HEK293 (cell line): ENCODE data around the gene MGMT.

Experiments
- CTCF ChIA-PET: fragments of 350-600 bp; formaldehyde crosslinking; extraction: SDS; loops from one replicate; lab custom pipeline; 2021; ENCODE audit warnings: antibody characterized with exemption; lab: Yijun Ruan, JAX
- POLR2A ChIA-PET: fragments of 300-600 bp; formaldehyde crosslinking; extraction: SDS; loops from one replicate; lab custom pipeline; 2020; ENCODE audit warnings: antibody characterized with exemption, inconsistent platforms; lab: Yijun Ruan, JAX
- H3K27ac ChIP-seq: fragments of 200-500 bp; sonication (Bioruptor generic); 2 replicates; pipeline ENCODE4 v1.5.1; 2014; ENCODE audit warnings: low read depth, low read length, control low read depth, inconsistent platforms; ENCODE audit errors: extremely low read depth
- H3K36me3 ChIP-seq, 2 experiments: fragments of 200-500 bp in 1 of 2; sonication (Bioruptor generic) in 1 of 2; 1 replicate in 1 of 2; 2 replicates in 1 of 2; pipeline ENCODE4 v1.5.1; 2014 to 2017; ENCODE audit warnings: inconsistent platforms in 2 of 2, low read length in 2 of 2; ENCODE audit not compliant: control insufficient read depth in 2 of 2, insufficient read depth in 1 of 2
- H3K4me1 ChIP-seq: fragments of 200-500 bp; sonication (Bioruptor generic); 2 replicates; pipeline ENCODE4 v1.5.1; 2014; ENCODE audit warnings: mild to moderate bottlenecking, low read length, inconsistent platforms; ENCODE audit not compliant: control insufficient read depth, insufficient read depth
- H3K4me3 ChIP-seq: 2 replicates; pipeline ENCODE4 v1.5.1; 2011; ENCODE audit warnings: low read depth, mild to moderate bottlenecking, control low read depth, low read length, moderate library complexity
- H3K9me3 ChIP-seq: fragments of 200-500 bp; sonication (Bioruptor generic); 2 replicates; pipeline ENCODE4 v1.5.1; 2014; ENCODE audit warnings: low read depth, low read length, inconsistent platforms; ENCODE audit not compliant: control insufficient read depth, insufficient read depth
- ATF2 ChIP-seq: fragments of 450-650 bp; formaldehyde crosslinking; IDR thresholded peaks from 2 replicates; pipeline ENCODE4 v1.5.1; 2016; ENCODE audit warnings: missing biosample characterization, missing genetic modification characterization, low read depth
- EGR2 ChIP-seq: fragments of 450-650 bp; formaldehyde crosslinking; IDR thresholded peaks from 2 replicates; pipeline ENCODE4 v1.5.1; 2016; ENCODE audit warnings: low read depth, missing biosample characterization, missing genetic modification characterization
- GLI2 ChIP-seq: fragments of 450-650 bp; formaldehyde crosslinking; IDR thresholded peaks from 2 replicates; pipeline ENCODE4; 2017; ENCODE audit warnings: missing biosample characterization, missing genetic modification characterization, low read depth, borderline replicate concordance
- GLI4 ChIP-seq: fragments of 450-650 bp; formaldehyde crosslinking; IDR thresholded peaks from 2 replicates; pipeline ENCODE4 v1.5.1; 2016; ENCODE audit warnings: missing biosample characterization, missing genetic modification characterization
- HOXA7 ChIP-seq: sonication (generic); formaldehyde crosslinking; IDR thresholded peaks from 2 replicates; pipeline ENCODE4 v1.8.1; 2022; ENCODE audit warnings: missing genetic modification reagents, borderline replicate concordance
- HOXC10 ChIP-seq: sonication (generic); formaldehyde crosslinking; IDR thresholded peaks from 2 replicates; pipeline ENCODE4 v1.8.1; 2023; ENCODE audit warnings: mild to moderate bottlenecking, missing genetic modification reagents
- OSR2 ChIP-seq: fragments of 450-650 bp; formaldehyde crosslinking; IDR thresholded peaks from 2 replicates; pipeline ENCODE4 v1.5.1; 2016; ENCODE audit warnings: missing biosample characterization, missing genetic modification characterization
- ZNF133 ChIP-seq: fragments of 450-650 bp; formaldehyde crosslinking; IDR thresholded peaks from 2 replicates; pipeline ENCODE4 v1.5.1; 2016; ENCODE audit warnings: missing biosample characterization, missing genetic modification characterization
- ZNF16 ChIP-seq: fragments of 450-650 bp; formaldehyde crosslinking; IDR thresholded peaks from 2 replicates; pipeline ENCODE4 v1.5.1; 2016; ENCODE audit warnings: low read depth, missing biosample characterization, missing genetic modification characterization
- ZNF214 ChIP-seq: fragments of 450-650 bp; formaldehyde crosslinking; IDR thresholded peaks from 2 replicates; pipeline ENCODE4 v1.5.1; 2017; ENCODE audit warnings: missing biosample characterization, mild to moderate bottlenecking, missing genetic modification characterization, borderline replicate concordance
- ZNF24 ChIP-seq: fragments of 450-650 bp; formaldehyde crosslinking; IDR thresholded peaks from 2 replicates; pipeline ENCODE4 v1.5.1; 2016; ENCODE audit warnings: missing biosample characterization, missing genetic modification characterization
- ZNF274 ChIP-seq, 2 experiments: fragments of 200-500 bp in 1 of 2; fragments of 450-650 bp in 1 of 2; sonication (Bioruptor generic) in 1 of 2; formaldehyde crosslinking in 1 of 2; IDR thresholded peaks; 2 replicates each; pipeline versions ENCODE4 v1.5.1 to v1.6.1; 2014 to 2016; ENCODE audit warnings: borderline replicate concordance in 1 of 2, inconsistent platforms in 1 of 2, low read length in 1 of 2, missing biosample characterization in 1 of 2, missing genetic modification characterization in 1 of 2
- ZNF398 ChIP-seq: fragments of 450-650 bp; formaldehyde crosslinking; IDR thresholded peaks from 2 replicates; pipeline ENCODE4 v1.5.1; 2017; ENCODE audit warnings: missing biosample characterization, missing genetic modification characterization
- ZNF501 ChIP-seq: fragments of 450-650 bp; formaldehyde crosslinking; IDR thresholded peaks from 2 replicates; pipeline ENCODE4 v1.5.1; 2016; ENCODE audit warnings: missing biosample characterization, missing genetic modification characterization
- ZNF521 ChIP-seq: fragments of 450-650 bp; formaldehyde crosslinking; IDR thresholded peaks from 2 replicates; pipeline ENCODE4 v1.5.1; 2017; ENCODE audit warnings: missing biosample characterization, mild to moderate bottlenecking, missing genetic modification characterization
- ZNF544 ChIP-seq: fragments of 450-650 bp; formaldehyde crosslinking; IDR thresholded peaks from 2 replicates; pipeline ENCODE4 v1.5.0; 2017; ENCODE audit warnings: missing biosample characterization, missing genetic modification characterization
- ZNF561 ChIP-seq: fragments of 450-650 bp; IDR thresholded peaks from 2 replicates; pipeline ENCODE4 v1.5.1; 2018; ENCODE audit warnings: missing biosample characterization, missing genetic modification characterization, borderline replicate concordance
- ZNF670 ChIP-seq: fragments of 450-650 bp; formaldehyde crosslinking; IDR thresholded peaks from 2 replicates; pipeline ENCODE4 v1.5.1; 2016; ENCODE audit warnings: missing biosample characterization, missing genetic modification characterization, low read depth
- ZSCAN18 ChIP-seq: fragments of 450-650 bp; formaldehyde crosslinking; IDR thresholded peaks from 2 replicates; pipeline ENCODE4 v1.5.1; 2016; ENCODE audit warnings: missing biosample characterization, missing genetic modification characterization
- TF ChIP-seq, protein P1 (sequence below): fragments of 450-650 bp; formaldehyde crosslinking; IDR thresholded peaks from 2 replicates; pipeline ENCODE4 v1.5.1; 2016; ENCODE audit warnings: missing biosample characterization, missing genetic modification characterization, borderline replicate concordance
- TF ChIP-seq, protein P2 (sequence below): IDR thresholded peaks from 2 replicates; pipeline ENCODE4 v1.6.1; 2011; ENCODE audit warnings: mild to moderate bottlenecking, low read depth, low read length, borderline replicate concordance
- TF ChIP-seq, protein P3 (sequence below): fragments of 450-650 bp; formaldehyde crosslinking; IDR thresholded peaks from 2 replicates; pipeline ENCODE4 v1.5.1; 2016; ENCODE audit warnings: missing biosample characterization, missing genetic modification characterization

The MGMT gene

GRCh38 chr10:129424978-129425377 lies 42.1 kb upstream of the MGMT start:
- Histone ChIP-seq H3K27ac (no peak overlapping the region), H3K4me3 (no peak overlapping the region), H3K4me1 (no peaks in the 10 kb centered on the region), H3K9me3 (no peaks in the 10 kb centered on the region), H3K36me3 (no peaks in the 10 kb centered on the region)
- no peak for TF ChIP-seq ZNF16 (tag by site-specific recombination)
- TF ChIP-seq HOXA7 (CRISPR knock-in tag), result no peak
- TF ChIP-seq ZNF398 (tag by site-specific recombination), result no peak
- no peak for TF ChIP-seq ZNF501 (tag by site-specific recombination)
- TF ChIP-seq, protein P1, sequence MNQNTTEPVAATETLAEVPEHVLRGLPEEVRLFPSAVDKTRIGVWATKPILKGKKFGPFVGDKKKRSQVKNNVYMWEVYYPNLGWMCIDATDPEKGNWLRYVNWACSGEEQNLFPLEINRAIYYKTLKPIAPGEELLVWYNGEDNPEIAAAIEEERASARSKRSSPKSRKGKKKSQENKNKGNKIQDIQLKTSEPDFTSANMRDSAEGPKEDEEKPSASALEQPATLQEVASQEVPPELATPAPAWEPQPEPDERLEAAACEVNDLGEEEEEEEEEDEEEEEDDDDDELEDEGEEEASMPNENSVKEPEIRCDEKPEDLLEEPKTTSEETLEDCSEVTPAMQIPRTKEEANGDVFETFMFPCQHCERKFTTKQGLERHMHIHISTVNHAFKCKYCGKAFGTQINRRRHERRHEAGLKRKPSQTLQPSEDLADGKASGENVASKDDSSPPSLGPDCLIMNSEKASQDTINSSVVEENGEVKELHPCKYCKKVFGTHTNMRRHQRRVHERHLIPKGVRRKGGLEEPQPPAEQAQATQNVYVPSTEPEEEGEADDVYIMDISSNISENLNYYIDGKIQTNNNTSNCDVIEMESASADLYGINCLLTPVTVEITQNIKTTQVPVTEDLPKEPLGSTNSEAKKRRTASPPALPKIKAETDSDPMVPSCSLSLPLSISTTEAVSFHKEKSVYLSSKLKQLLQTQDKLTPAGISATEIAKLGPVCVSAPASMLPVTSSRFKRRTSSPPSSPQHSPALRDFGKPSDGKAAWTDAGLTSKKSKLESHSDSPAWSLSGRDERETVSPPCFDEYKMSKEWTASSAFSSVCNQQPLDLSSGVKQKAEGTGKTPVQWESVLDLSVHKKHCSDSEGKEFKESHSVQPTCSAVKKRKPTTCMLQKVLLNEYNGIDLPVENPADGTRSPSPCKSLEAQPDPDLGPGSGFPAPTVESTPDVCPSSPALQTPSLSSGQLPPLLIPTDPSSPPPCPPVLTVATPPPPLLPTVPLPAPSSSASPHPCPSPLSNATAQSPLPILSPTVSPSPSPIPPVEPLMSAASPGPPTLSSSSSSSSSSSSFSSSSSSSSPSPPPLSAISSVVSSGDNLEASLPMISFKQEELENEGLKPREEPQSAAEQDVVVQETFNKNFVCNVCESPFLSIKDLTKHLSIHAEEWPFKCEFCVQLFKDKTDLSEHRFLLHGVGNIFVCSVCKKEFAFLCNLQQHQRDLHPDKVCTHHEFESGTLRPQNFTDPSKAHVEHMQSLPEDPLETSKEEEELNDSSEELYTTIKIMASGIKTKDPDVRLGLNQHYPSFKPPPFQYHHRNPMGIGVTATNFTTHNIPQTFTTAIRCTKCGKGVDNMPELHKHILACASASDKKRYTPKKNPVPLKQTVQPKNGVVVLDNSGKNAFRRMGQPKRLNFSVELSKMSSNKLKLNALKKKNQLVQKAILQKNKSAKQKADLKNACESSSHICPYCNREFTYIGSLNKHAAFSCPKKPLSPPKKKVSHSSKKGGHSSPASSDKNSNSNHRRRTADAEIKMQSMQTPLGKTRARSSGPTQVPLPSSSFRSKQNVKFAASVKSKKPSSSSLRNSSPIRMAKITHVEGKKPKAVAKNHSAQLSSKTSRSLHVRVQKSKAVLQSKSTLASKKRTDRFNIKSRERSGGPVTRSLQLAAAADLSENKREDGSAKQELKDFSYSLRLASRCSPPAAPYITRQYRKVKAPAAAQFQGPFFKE (tag by site-specific recombination), result no peak
- no peak for TF ChIP-seq ZNF561 (tag by site-specific recombination)
- no peak for TF ChIP-seq ZNF133 (tag by site-specific recombination)
- TF ChIP-seq ZNF544 (tag by site-specific recombination), result no peak
- TF ChIP-seq OSR2 (tag by site-specific recombination), result no peak
- no peak for TF ChIP-seq HOXC10 (CRISPR knock-in tag)
- no peak for TF ChIP-seq ZSCAN18 (tag by site-specific recombination)
- CTCF ChIA-PET, result no interaction called here
- POLR2A ChIA-PET, result no interaction called here

- ChIA-PET CTCF (no interaction called here), POLR2A (no interaction called here)
- no peaks in the 10 kb centered on the region for H3K36me3 ChIP-seq
- no peak overlapping the region for H3K4me3 ChIP-seq
- no peaks in the 10 kb centered on the region for H3K4me1 ChIP-seq
- H3K27ac ChIP-seq, result no peak overlapping the region
- no peaks in the 10 kb centered on the region for H3K9me3 ChIP-seq
- TF ChIP-seq ZNF670 (tag by site-specific recombination), result no peak
- TF ChIP-seq GLI4 (tag by site-specific recombination), result no peak
- TF ChIP-seq ZNF214 (tag by site-specific recombination), result no peak
- TF ChIP-seq, protein P2, sequence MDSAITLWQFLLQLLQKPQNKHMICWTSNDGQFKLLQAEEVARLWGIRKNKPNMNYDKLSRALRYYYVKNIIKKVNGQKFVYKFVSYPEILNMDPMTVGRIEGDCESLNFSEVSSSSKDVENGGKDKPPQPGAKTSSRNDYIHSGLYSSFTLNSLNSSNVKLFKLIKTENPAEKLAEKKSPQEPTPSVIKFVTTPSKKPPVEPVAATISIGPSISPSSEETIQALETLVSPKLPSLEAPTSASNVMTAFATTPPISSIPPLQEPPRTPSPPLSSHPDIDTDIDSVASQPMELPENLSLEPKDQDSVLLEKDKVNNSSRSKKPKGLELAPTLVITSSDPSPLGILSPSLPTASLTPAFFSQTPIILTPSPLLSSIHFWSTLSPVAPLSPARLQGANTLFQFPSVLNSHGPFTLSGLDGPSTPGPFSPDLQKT, result no peak
- no peak for TF ChIP-seq EGR2 (tag by site-specific recombination)
- no peak for TF ChIP-seq GLI2 (tag by site-specific recombination)
- TF ChIP-seq ZNF521 (tag by site-specific recombination), result no peak
- TF ChIP-seq ZNF274 (IDR thresholded peaks at IDR 0.05; ENCODE audit: low read length), result no peak
- TF ChIP-seq ZNF274 (tag by site-specific recombination; IDR thresholded peaks at IDR 0.05; ENCODE audit: borderline replicate concordance), result no peak
- TF ChIP-seq, protein P3, sequence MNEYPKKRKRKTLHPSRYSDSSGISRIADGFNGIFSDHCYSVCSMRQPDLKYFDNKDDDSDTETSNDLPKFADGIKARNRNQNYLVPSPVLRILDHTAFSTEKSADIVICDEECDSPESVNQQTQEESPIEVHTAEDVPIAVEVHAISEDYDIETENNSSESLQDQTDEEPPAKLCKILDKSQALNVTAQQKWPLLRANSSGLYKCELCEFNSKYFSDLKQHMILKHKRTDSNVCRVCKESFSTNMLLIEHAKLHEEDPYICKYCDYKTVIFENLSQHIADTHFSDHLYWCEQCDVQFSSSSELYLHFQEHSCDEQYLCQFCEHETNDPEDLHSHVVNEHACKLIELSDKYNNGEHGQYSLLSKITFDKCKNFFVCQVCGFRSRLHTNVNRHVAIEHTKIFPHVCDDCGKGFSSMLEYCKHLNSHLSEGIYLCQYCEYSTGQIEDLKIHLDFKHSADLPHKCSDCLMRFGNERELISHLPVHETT, result no peak
- no peak for TF ChIP-seq ZNF24 (tag by site-specific recombination)
- no peak for TF ChIP-seq ATF2 (tag by site-specific recombination)
Measured at GRCh38 chr10:129426606-129427005, 40.4 kb upstream of the MGMT start.
